Panc1 (cell line): ENCODE results near the gene RARA. TPM values are rescaled to one million over a fixed set of nuclear protein-coding genes. Genes with fewer than 3 reads are reported as not detected.

Experiments used
- ATAC-seq: fragments of 200-7000 bp; cut with Tn5 transposase; 2 replicates; pipeline ENCODE4 v1.9.1; 2020; ENCODE audit warnings: mild to moderate bottlenecking, moderate library complexity
- BruUV-seq: library from RNA; stranded (reverse); fragments of 400-500 nt; replicated peaks from 2 replicates; lab custom pipeline; 2021; lab: Mats Ljungman, UMichigan
- CTCF ChIA-PET: fragments of 300-600 bp; sonication (Branson Sonifier 250); formaldehyde crosslinking; loops from one replicate; lab custom pipeline; 2022; ENCODE audit warnings: antibody characterized with exemption; lab: Charles Lee
- POLR2A ChIA-PET: fragments of 300-600 bp; sonication (Branson Sonifier 250); formaldehyde crosslinking; loops from one replicate; lab custom pipeline; 2022; ENCODE audit warnings: antibody characterized with exemption; lab: Charles Lee
- DNase-seq: peaks from one replicate; pipeline ENCODE4 v3.0.0-alpha.2; 2010; ENCODE audit warnings: low read depth, low spot score
- H3K27ac ChIP-seq: 2 replicates; pipeline ENCODE4 v1.5.1; 2011; ENCODE audit warnings: mild to moderate bottlenecking, low read length, inconsistent platforms
- H3K27me3 ChIP-seq: fragments of 200-500 bp; sonication (Bioruptor generic); 2 replicates; pipeline ENCODE4 v1.6.0; 2014; ENCODE audit warnings: low read length, inconsistent platforms; ENCODE audit not compliant: control insufficient read depth, insufficient read depth
- H3K36me3 ChIP-seq: fragments of 200-500 bp; sonication (Bioruptor generic); 2 replicates; pipeline ENCODE4 v1.5.1; 2014; ENCODE audit warnings: inconsistent platforms, mild to moderate bottlenecking, low read length, moderate library complexity; ENCODE audit not compliant: control insufficient read depth, insufficient read depth
- H3K4me1 ChIP-seq: 2 replicates; pipeline ENCODE4 v1.5.1; 2011; ENCODE audit warnings: inconsistent platforms, mild to moderate bottlenecking, low read length, moderate library complexity; ENCODE audit not compliant: control insufficient read depth, insufficient read depth
- H3K4me3 ChIP-seq, 2 experiments: 2 replicates each; pipeline ENCODE4 v1.5.1; 2011 to 2012; ENCODE audit warnings: low read depth in 2 of 2, low read length in 2 of 2, mild to moderate bottlenecking in 2 of 2, inconsistent platforms in 1 of 2, moderate library complexity in 1 of 2
- H3K9me3 ChIP-seq: fragments of 200-500 bp; sonication (Bioruptor generic); 2 replicates; pipeline ENCODE4 v1.5.1; 2014; ENCODE audit warnings: low read depth, mild to moderate bottlenecking, inconsistent platforms, low read length, moderate library complexity; ENCODE audit not compliant: control insufficient read depth, insufficient read depth
- POLR2AphosphoS5 ChIP-seq: IDR thresholded peaks from 2 replicates; pipeline ENCODE4 v1.6.1; 2012; ENCODE audit warnings: mild to moderate bottlenecking, low read depth, low read length, moderate library complexity
- SIN3A ChIP-seq: IDR thresholded peaks from 2 replicates; pipeline ENCODE4 v1.6.1; 2012; ENCODE audit warnings: low read depth, mild to moderate bottlenecking, low read length, moderate library complexity, borderline replicate concordance; ENCODE audit not compliant: insufficient read depth
- TCF7L2 ChIP-seq: IDR thresholded peaks from 2 replicates; pipeline ENCODE4 v1.6.1; 2011; ENCODE audit warnings: mild to moderate bottlenecking, low read depth, low read length, inconsistent platforms
- in situ Hi-C: cut with HindIII; loops from 2 replicates; pipeline ENCODE4 v1.10.0; 2016; ENCODE audit warnings: low sequenced_read_pairs, low pct_unique_long_range_greater_than_20kb
- intact Hi-C: fragments of 100-400 bp; cut with micrococcal nuclease; formaldehyde crosslinking; loops from one replicate; pipeline ENCODE4 v1.10.0; 2022; ENCODE audit not compliant: unreplicated experiment
- total RNA-seq: library from RNA; stranded (reverse); gene quantifications from one replicate; pipeline ENCODE4 v1.2.1, GENCODE V29; 2021; ENCODE audit not compliant: unreplicated experiment
- TF ChIP-seq, protein P1 (sequence below), 2 experiments: IDR thresholded peaks; 2 replicates each; pipeline ENCODE4 v1.6.1; 2011 to 2012; ENCODE audit warnings: low read depth in 2 of 2, control low read depth in 1 of 2, low read length in 1 of 2, mild to moderate bottlenecking in 1 of 2, moderate library complexity in 1 of 2; ENCODE audit not compliant: insufficient read depth in 1 of 2
- TF ChIP-seq, protein P2 (sequence below): fragments of 450-650 bp; IDR thresholded peaks from 2 replicates; pipeline ENCODE4 v1.5.1; 2017; ENCODE audit warnings: mild to moderate bottlenecking

The RARA gene
- total RNA-seq, 1 experiment from 2014 or later, result 55.6 TPM

- POLR2A ChIA-PET, result interaction anchor here (0.6 kb wide), 1 partner anchor 37 kb away, joined by 3 read pairs; no protein-coding TSS in a partner anchor
- CTCF ChIA-PET, result no interaction called here
- ATAC-seq, result peak; percentile 66
- H3K4me3 ChIP-seq, result peak overlapping the region in 1 of 2 experiments; percentile 17; a peak in 1 of 4 replicates
- no TSS peak for BruUV-seq
- H3K27ac ChIP-seq, result peak overlapping the region; percentile 83
- peak; percentile 85 for DNase-seq
- TF ChIP-seq, protein P1, sequence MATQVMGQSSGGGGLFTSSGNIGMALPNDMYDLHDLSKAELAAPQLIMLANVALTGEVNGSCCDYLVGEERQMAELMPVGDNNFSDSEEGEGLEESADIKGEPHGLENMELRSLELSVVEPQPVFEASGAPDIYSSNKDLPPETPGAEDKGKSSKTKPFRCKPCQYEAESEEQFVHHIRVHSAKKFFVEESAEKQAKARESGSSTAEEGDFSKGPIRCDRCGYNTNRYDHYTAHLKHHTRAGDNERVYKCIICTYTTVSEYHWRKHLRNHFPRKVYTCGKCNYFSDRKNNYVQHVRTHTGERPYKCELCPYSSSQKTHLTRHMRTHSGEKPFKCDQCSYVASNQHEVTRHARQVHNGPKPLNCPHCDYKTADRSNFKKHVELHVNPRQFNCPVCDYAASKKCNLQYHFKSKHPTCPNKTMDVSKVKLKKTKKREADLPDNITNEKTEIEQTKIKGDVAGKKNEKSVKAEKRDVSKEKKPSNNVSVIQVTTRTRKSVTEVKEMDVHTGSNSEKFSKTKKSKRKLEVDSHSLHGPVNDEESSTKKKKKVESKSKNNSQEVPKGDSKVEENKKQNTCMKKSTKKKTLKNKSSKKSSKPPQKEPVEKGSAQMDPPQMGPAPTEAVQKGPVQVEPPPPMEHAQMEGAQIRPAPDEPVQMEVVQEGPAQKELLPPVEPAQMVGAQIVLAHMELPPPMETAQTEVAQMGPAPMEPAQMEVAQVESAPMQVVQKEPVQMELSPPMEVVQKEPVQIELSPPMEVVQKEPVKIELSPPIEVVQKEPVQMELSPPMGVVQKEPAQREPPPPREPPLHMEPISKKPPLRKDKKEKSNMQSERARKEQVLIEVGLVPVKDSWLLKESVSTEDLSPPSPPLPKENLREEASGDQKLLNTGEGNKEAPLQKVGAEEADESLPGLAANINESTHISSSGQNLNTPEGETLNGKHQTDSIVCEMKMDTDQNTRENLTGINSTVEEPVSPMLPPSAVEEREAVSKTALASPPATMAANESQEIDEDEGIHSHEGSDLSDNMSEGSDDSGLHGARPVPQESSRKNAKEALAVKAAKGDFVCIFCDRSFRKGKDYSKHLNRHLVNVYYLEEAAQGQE (IDR thresholded peaks at IDR 0.05; ENCODE audit: insufficient read depth in 1 of 2, low read depth in 2 of 2, low read length in 1 of 2), result no peak
- TF ChIP-seq, protein P2, sequence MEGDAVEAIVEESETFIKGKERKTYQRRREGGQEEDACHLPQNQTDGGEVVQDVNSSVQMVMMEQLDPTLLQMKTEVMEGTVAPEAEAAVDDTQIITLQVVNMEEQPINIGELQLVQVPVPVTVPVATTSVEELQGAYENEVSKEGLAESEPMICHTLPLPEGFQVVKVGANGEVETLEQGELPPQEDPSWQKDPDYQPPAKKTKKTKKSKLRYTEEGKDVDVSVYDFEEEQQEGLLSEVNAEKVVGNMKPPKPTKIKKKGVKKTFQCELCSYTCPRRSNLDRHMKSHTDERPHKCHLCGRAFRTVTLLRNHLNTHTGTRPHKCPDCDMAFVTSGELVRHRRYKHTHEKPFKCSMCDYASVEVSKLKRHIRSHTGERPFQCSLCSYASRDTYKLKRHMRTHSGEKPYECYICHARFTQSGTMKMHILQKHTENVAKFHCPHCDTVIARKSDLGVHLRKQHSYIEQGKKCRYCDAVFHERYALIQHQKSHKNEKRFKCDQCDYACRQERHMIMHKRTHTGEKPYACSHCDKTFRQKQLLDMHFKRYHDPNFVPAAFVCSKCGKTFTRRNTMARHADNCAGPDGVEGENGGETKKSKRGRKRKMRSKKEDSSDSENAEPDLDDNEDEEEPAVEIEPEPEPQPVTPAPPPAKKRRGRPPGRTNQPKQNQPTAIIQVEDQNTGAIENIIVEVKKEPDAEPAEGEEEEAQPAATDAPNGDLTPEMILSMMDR, result no peak
- TF ChIP-seq POLR2AphosphoS5 (peak; percentile 94), SIN3A (peak; percentile 43; the same call in 1 of the 2 replicates), TCF7L2 (no peak)
- intact Hi-C loops, result no loop called here
- in situ Hi-C loops, result no loop called here
- no peaks in the 10 kb centered on the region; the same call in 1 of the 2 replicates for H3K36me3 ChIP-seq
- no peaks in the 10 kb centered on the region for H3K27me3 ChIP-seq
- peaks cover 79% of the 10 kb centered on the region for H3K4me1 ChIP-seq
- no peaks in the 10 kb centered on the region for H3K9me3 ChIP-seq
Observed at GRCh38 chr17:40314584-40314956, 5.6 kb downstream of the RARA start.

GRCh38 chr17:40315206-40315605 lies 6.2 kb downstream of the RARA start:
- Histone ChIP-seq H3K4me1 (peaks cover 77% of the 10 kb centered on the region), H3K36me3 (no peaks in the 10 kb centered on the region; the same call in 1 of the 2 replicates), H3K4me3 (no peak overlapping the region), H3K9me3 (no peaks in the 10 kb centered on the region), H3K27ac (peak overlapping the region; percentile 73), H3K27me3 (no peaks in the 10 kb centered on the region)
- intact Hi-C loops, result no loop called here
- DNase-seq (no peak), ATAC-seq (no peak)
- BruUV-seq, result no TSS peak
- TF ChIP-seq, protein P2, result no peak
- TF ChIP-seq POLR2AphosphoS5 (no peak), TCF7L2 (no peak), SIN3A (no peak)
- TF ChIP-seq, protein P1 (IDR thresholded peaks at IDR 0.05; ENCODE audit: insufficient read depth in 1 of 2, low read depth in 2 of 2, low read length in 1 of 2), result no peak
- POLR2A ChIA-PET, result no interaction called here
- in situ Hi-C loops, result no loop called here
- CTCF ChIA-PET, result interaction anchor here (0.7 kb wide), 1 partner anchor 27 kb away, joined by 3 read pairs; no protein-coding TSS in a partner anchor
